K562 (cell line): ENCODE data around the gene SORBS2. TPM values are rescaled to one million over a fixed set of nuclear protein-coding genes. Genes with fewer than 3 reads are reported as not detected.

Source experiments
- ATAC-seq: fragments of 200-7000 bp; cut with Tn5 transposase; 3 replicates; pipeline ENCODE4 v1.9.1; 2020; ENCODE audit warnings: moderate library complexity
- BruUV-seq: library from RNA; stranded (reverse); fragments of 400-500 nt; replicated peaks from 2 replicates; lab custom pipeline; 2021; lab: Mats Ljungman, UMichigan
- CTCF ChIA-PET: fragments of 300-600 bp; formaldehyde crosslinking; extraction: SDS; loops from one replicate; lab custom pipeline; 2021; ENCODE audit warnings: low intra/inter-chr PET ratio; lab: Yijun Ruan, JAX
- POLR2A ChIA-PET: fragments of 300-600, 350-650 bp; sonication (Branson Sonifier 250); formaldehyde crosslinking; extraction: SDS; loops from one replicate; lab custom pipeline; 2021; ENCODE audit warnings: antibody characterized with exemption, inconsistent platforms; lab: Yijun Ruan, JAX
- DNase-seq, 4 experiments: peaks; one replicate each; pipeline versions ENCODE4 v3.0.0 to v3.0.0-alpha.2; 2011 to 2018; ENCODE audit warnings: low spot score in 3 of 4, mixed read lengths in 3 of 4; ENCODE audit errors: extremely low read depth in 1 of 4
- FAIRE-seq: peaks from 2 replicates; lab custom pipeline; 2011; peaks lifted over from hg19 to GRCh38; lab: Jason Lieb, UNC
- H2AFZ ChIP-seq: 2 replicates; pipeline ENCODE4 v1.6.0; 2011; ENCODE audit warnings: low read depth, low read length, control low read depth, inconsistent platforms
- H3K27ac ChIP-seq: fragments of 200-600 bp; 3 replicates; pipeline ENCODE4 v1.8.0; 2011; ENCODE audit warnings: low read depth, mild to moderate bottlenecking, control low read depth, inconsistent platforms, low read length, moderate library complexity, mixed read lengths; ENCODE audit errors: extremely low read depth
- H3K27me3 ChIP-seq, 2 experiments: fragments of 300-600 bp in 1 of 2; 2 replicates in 1 of 2; 3 replicates in 1 of 2; pipeline versions ENCODE4 v1.6.0 to v1.8.0; 2011; ENCODE audit warnings: inconsistent platforms in 2 of 2, low read length in 2 of 2, mild to moderate bottlenecking in 1 of 2, mixed read lengths in 1 of 2, moderate library complexity in 1 of 2; ENCODE audit not compliant: control insufficient read depth in 2 of 2, insufficient read depth in 2 of 2
- H3K36me3 ChIP-seq: fragments of 300-600 bp; 3 replicates; pipeline ENCODE4 v1.8.0; 2011; ENCODE audit warnings: mild to moderate bottlenecking, low read length, inconsistent platforms; ENCODE audit not compliant: control insufficient read depth, insufficient read depth
- H3K4me1 ChIP-seq, 2 experiments: fragments of 200-600 bp in 1 of 2; replicated peaks in 1 of 2; 2 replicates in 1 of 2; 3 replicates in 1 of 2; pipeline versions ENCODE4 v1.5.1 to v1.8.0; 2011; ENCODE audit warnings: inconsistent platforms in 2 of 2, low read length in 2 of 2, mild to moderate bottlenecking in 1 of 2, mixed read lengths in 1 of 2, moderate library complexity in 1 of 2; ENCODE audit not compliant: control insufficient read depth in 2 of 2, insufficient read depth in 2 of 2
- H3K4me2 ChIP-seq: 2 replicates; pipeline ENCODE4 v1.6.1; 2011; ENCODE audit warnings: low read length, control low read depth, inconsistent platforms, mixed read lengths; ENCODE audit not compliant: insufficient read depth
- H3K4me3 ChIP-seq: fragments of 200-600 bp; sonication (generic), shearing (Covaris generic); 2 replicates; pipeline ENCODE4 v1.5.1; 2016; ENCODE audit warnings: control low read depth, inconsistent platforms
- H3K79me2 ChIP-seq: fragments of 200-600 bp; 3 replicates; pipeline ENCODE4 v1.8.0; 2011; ENCODE audit warnings: low read length, inconsistent platforms; ENCODE audit not compliant: control insufficient read depth, insufficient read depth
- H3K9ac ChIP-seq, 2 experiments: 2 replicates each; pipeline versions ENCODE4 v1.6.0 to v1.6.1; 2011; ENCODE audit warnings: low read depth in 2 of 2, low read length in 2 of 2, control low read depth in 1 of 2, inconsistent platforms in 1 of 2, mild to moderate bottlenecking in 1 of 2, mixed read lengths in 1 of 2; ENCODE audit not compliant: insufficient read depth in 1 of 2
- H3K9me1 ChIP-seq: one replicate; pipeline ENCODE4 v1.6.0; 2011; ENCODE audit warnings: inconsistent platforms, mild to moderate bottlenecking, low read length, moderate library complexity; ENCODE audit not compliant: control insufficient read depth, insufficient read depth
- H3K9me3 ChIP-seq: replicated peaks from 2 replicates; pipeline ENCODE4 v1.5.1; 2011; ENCODE audit warnings: low read depth, low read length, inconsistent platforms; ENCODE audit not compliant: control insufficient read depth, insufficient read depth
- H4K20me1 ChIP-seq: replicated peaks from 2 replicates; pipeline ENCODE4 v1.6.1; 2011; ENCODE audit warnings: low read length, inconsistent platforms, mixed read lengths; ENCODE audit not compliant: control insufficient read depth, insufficient read depth
- ATF1 ChIP-seq, 2 experiments: fragments of 450-650 bp in 1 of 2; IDR thresholded peaks; 2 replicates each; pipeline ENCODE4 v1.6.1; 2016; ENCODE audit warnings: missing compliant biosample characterization in 1 of 2, missing genetic modification characterization in 1 of 2
- ESRRB ChIP-seq: fragments of 250-450 bp; sonication (Bioruptor Pico); IDR thresholded peaks from 2 replicates; pipeline ENCODE4 v1.5.0; 2020; ENCODE audit warnings: mild to moderate bottlenecking, moderate library complexity, borderline replicate concordance
- HNRNPLL ChIP-seq: fragments of 200-400 bp; formaldehyde crosslinking; IDR thresholded peaks from 2 replicates; pipeline ENCODE4 v1.6.1; 2017; ENCODE audit warnings: low read length, low read depth, mild to moderate bottlenecking; ENCODE audit not compliant: poor library complexity, severe bottlenecking
- HNRNPUL1 ChIP-seq: fragments of 200-400 bp; formaldehyde crosslinking; IDR thresholded peaks from 2 replicates; pipeline ENCODE4 v1.6.1; 2017; ENCODE audit warnings: low read length
- KDM1A ChIP-seq, 2 experiments: fragments of 450-650 bp; IDR thresholded peaks; 2 replicates each; pipeline ENCODE4 v1.6.1; 2016; ENCODE audit warnings: mild to moderate bottlenecking in 2 of 2
- MCM3 ChIP-seq: fragments of 450-650 bp; IDR thresholded peaks from 2 replicates; pipeline ENCODE4 v1.6.1; 2016
- NRF1 ChIP-seq, 2 experiments: fragments of 450-650 bp; IDR thresholded peaks in 1 of 2; conservative IDR thresholded peaks in 1 of 2; 2 replicates each; pipeline ENCODE4 v1.6.1; 2014; ENCODE audit warnings: mild to moderate bottlenecking in 2 of 2
- PHB ChIP-seq: fragments of 250-450 bp; sonication (Bioruptor Pico); IDR thresholded peaks from 2 replicates; pipeline ENCODE4 v1.5.0; 2021
- POLR2AphosphoS2 ChIP-seq: IDR thresholded peaks from 2 replicates; pipeline ENCODE4 v1.6.1; 2012; ENCODE audit warnings: low read length, improper control_type of control experiment
- POLR3G ChIP-seq: IDR thresholded peaks from 2 replicates; pipeline ENCODE4 v1.6.1; 2011; ENCODE audit not compliant: insufficient read length, insufficient replicate concordance; ENCODE audit errors: extremely low read depth
- SIN3B ChIP-seq: fragments of 450-650 bp; IDR thresholded peaks from 2 replicates; pipeline ENCODE4 v1.6.1; 2017; ENCODE audit warnings: low read depth, mild to moderate bottlenecking, moderate library complexity
- SRSF9 ChIP-seq: fragments of 200-400 bp; formaldehyde crosslinking; IDR thresholded peaks from 2 replicates; pipeline ENCODE4 v1.6.1; 2017; ENCODE audit warnings: low read depth, low read length, borderline replicate concordance
- ZNF165 ChIP-seq: fragments of 250-450 bp; sonication (Bioruptor Pico); IDR thresholded peaks from 2 replicates; pipeline ENCODE4 v1.4.0; 2020; ENCODE audit warnings: borderline replicate concordance
- ZNF668 ChIP-seq: fragments of 250-450 bp; sonication (Bioruptor Pico); IDR thresholded peaks from 2 replicates; pipeline ENCODE4 v1.8.0; 2022; ENCODE audit warnings: mild to moderate bottlenecking, inconsistent platforms
- WGBS: fragments of 100-300 bp; shearing (Covaris generic); methylation state at CpG from one replicate; pipeline ENCODE4 v1.1.6; 2016; ENCODE audit warnings: low coverage, mixed read lengths; ENCODE audit not compliant: insufficient coverage; ENCODE audit errors: missing lambda C conversion rate; 5-methylcytosine and 5-hydroxymethylcytosine counted together
- in situ Hi-C: fragments of 300-500 bp; cut with MboI; formaldehyde crosslinking; loops from 4 replicates; pipeline ENCODE4 v1.15.0; 2018; ENCODE audit warnings: inconsistent platforms, mixed read lengths
- intact Hi-C: fragments of 100-400 bp; cut with micrococcal nuclease; formaldehyde crosslinking; loops from 2 replicates; pipeline ENCODE4 v1.14.2; 2022
- polyA plus RNA-seq, 8 experiments: library from polyadenylated mRNA; depleted of rRNA in 4 of 8; stranded (reverse) in 5 of 8; unstranded in 3 of 8; fragments of >200 nt; fragmentation: Nextera tagmentation in 2 of 8; fragmentation: Illumina TruSeq in 1 of 8; extraction: Ambion mirVana in 2 of 8; extraction: Trizol in 1 of 8; gene quantifications; 2 replicates each; pipeline versions ENCODE4 v1.2.1 to v1.2.3, GENCODE V29; 2011 to 2014; ENCODE audit warnings: inconsistent platforms in 1 of 8, missing spikeins in 1 of 8
- total RNA-seq, 7 experiments: library from RNA; depleted of rRNA in 6 of 7; stranded (reverse); fragments of >200 nt in 6 of 7; fragmentation: Illumina TruSeq in 2 of 7; extraction: Trizol in 2 of 7; gene quantifications; 2 replicates each; pipeline versions ENCODE4 v1.2.1 to v1.2.3, GENCODE V29; 2011 to 2021; ENCODE audit warnings: low replicate concordance in 1 of 7
- TF ChIP-seq, protein P1 (sequence below): sonication (generic); formaldehyde crosslinking; IDR thresholded peaks from 2 replicates; pipeline ENCODE4 v1.8.1; 2023; ENCODE audit warnings: mild to moderate bottlenecking, missing genetic modification reagents
- TF ChIP-seq, protein P2 (sequence below): fragments of 450-650 bp; IDR thresholded peaks from 2 replicates; pipeline ENCODE4 v1.6.1; 2016; ENCODE audit warnings: antibody characterized with exemption

Gene SORBS2
- total and polyA plus RNA-seq, 9 of the 15 experiments (the other 6 are each of a cell fraction or from before 2014, with no cell fraction given): 0.29 TPM; not detected in 8

DNA sequence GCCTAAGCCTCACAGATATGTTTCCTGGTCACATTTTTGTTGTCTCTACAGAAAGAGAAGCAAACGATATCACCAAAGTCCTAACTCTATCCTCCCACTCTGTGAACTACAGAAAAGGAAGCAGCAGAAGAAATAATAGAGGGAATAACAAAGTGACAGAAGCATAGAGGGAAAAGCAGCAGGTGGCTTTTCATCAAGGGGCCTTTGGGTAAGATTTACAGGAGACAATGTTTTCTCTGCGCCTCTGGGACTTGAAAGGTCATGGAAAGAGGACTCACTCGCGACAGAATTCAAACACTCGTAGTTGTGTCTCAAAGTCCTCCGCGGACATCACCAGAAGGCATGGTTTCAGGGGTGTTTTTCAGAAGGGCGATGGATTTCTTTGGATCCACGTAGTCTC is 66.1 kb downstream of the SORBS2 start:
- Histone ChIP-seq H4K20me1 (no peaks in the 10 kb centered on the region), H3K36me3 (no peaks in the 10 kb centered on the region), H2AFZ (no peak overlapping the region), H3K4me3 (no peak overlapping the region), H3K27ac (no peak overlapping the region), H3K9ac (no peak overlapping the region), H3K27me3 (peaks cover 6 to 36% of the 10 kb centered on the region in 2 experiments; a peak in 4 of 5 replicates), H3K4me2 (no peak overlapping the region), H3K4me1 (no peaks in the 10 kb centered on the region), H3K9me3 (no peaks in the 10 kb centered on the region), H3K79me2 (no peaks in the 10 kb centered on the region), H3K9me1 (no peaks in the 10 kb centered on the region)
- FAIRE-seq: no peak
- 0% methylated on average over 9 of the region's 9 CpGs for WGBS
- DNase-seq: no peak
- BruUV-seq: no TSS peak
- intact Hi-C loops (no loop called here), in situ Hi-C loops (no loop called here)
- no peak for ATAC-seq
- TF ChIP-seq SRSF9 (no peak), ESRRB (CRISPR knock-in tag) (no peak), NRF1 (conservative IDR thresholded peaks at IDR 0.05 in 1 of 2, IDR thresholded peaks at IDR 0.05 in 1 of 2) (no peak), ATF1 (CRISPR knock-in tag; IDR thresholded peaks at IDR 0.05) (no peak), ATF1 (tag; IDR thresholded peaks at IDR 0.05) (no peak), PHB (CRISPR knock-in tag) (no peak), HNRNPUL1 (no peak), ZNF165 (no peak), MCM3 (no peak), HNRNPLL (no peak), ZNF668 (no peak), SIN3B (no peak), POLR3G (no peak), POLR2AphosphoS2 (no peak), KDM1A (IDR thresholded peaks at IDR 0.05) (no peak)
- TF ChIP-seq, protein P1, sequence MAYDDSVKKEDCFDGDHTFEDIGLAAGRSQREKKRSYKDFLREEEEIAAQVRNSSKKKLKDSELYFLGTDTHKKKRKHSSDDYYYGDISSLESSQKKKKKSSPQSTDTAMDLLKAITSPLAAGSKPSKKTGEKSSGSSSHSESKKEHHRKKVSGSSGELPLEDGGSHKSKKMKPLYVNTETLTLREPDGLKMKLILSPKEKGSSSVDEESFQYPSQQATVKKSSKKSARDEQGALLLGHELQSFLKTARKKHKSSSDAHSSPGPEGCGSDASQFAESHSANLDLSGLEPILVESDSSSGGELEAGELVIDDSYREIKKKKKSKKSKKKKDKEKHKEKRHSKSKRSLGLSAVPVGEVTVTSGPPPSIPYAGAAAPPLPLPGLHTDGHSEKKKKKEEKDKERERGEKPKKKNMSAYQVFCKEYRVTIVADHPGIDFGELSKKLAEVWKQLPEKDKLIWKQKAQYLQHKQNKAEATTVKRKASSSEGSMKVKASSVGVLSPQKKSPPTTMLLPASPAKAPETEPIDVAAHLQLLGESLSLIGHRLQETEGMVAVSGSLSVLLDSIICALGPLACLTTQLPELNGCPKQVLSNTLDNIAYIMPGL: no peak
- TF ChIP-seq, protein P2, sequence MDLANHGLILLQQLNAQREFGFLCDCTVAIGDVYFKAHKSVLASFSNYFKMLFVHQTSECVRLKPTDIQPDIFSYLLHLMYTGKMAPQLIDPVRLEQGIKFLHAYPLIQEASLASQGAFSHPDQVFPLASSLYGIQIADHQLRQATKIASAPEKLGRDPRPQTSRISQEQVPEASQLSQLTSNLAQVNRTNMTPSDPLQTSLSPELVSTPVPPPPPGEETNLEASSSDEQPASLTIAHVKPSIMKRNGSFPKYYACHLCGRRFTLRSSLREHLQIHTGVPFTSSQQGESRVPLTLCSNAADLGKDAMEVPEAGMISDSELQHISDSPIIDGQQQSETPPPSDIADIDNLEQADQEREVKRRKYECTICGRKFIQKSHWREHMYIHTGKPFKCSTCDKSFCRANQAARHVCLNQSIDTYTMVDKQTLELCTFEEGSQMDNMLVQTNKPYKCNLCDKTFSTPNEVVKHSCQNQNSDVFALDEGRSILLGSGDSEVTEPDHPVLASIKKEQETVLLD: no peak
- CTCF ChIA-PET: no interaction called here
- POLR2A ChIA-PET: no interaction called here
